ENCODE results near the gene PRKCA. TPM values are rescaled to one million over a fixed set of nuclear protein-coding genes. Genes with fewer than 3 reads are reported as not detected.

PRKCA gene
- total and polyA plus RNA-seq, 2 of the 13 experiments (the other 11 are each of a cell fraction or from before 2014, with no cell fraction given) = 18.5 to 21.5 TPM

DNA sequence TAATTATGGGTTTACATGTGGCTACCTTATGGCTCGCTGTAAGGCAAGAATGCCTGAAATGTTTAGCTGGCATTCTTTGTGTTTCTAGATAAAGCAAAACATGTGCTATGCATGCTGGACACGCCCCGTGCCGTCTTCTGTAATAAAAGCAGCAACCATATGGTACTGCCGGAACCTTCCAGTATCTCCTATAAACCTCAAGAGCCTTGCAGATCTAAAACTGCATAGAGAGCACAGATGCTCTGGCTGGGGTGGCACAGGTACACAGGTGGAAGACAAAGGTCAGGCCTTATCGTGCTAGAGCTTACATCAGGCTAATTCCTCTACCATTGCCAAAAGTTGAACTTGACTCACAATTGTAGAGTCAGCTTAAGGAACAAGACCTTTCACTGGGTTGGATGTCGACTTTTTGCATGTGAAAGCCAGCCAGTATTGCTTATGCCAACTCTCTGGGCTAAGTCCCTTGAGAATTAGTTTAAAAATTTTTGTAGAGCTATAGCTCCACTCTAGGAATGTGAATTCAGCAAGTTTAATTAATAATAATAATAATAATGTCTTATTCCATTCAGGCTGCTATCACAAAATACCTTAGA lies 345.1 kb downstream of the PRKCA start:
- DNase-seq (ENCODE audit: low spot score) (no peak), FAIRE-seq (peak; percentile 4), ATAC-seq (no peak)
- in situ Hi-C loops (cut with HindIII; ENCODE audit: extremely low pct_ligation_motif_present, low pct_unique_long_range_greater_than_20kb) (no loop called here), intact Hi-C loops (cut with micrococcal nuclease; ENCODE audit: unreplicated experiment) (no loop called here)
- H3K9me3 ChIP-seq (ENCODE audit: low read length) = no peaks in the 10 kb centered on the region
- no peaks in the 10 kb centered on the region for H3K27me3 ChIP-seq (ENCODE audit: control insufficient read depth in 1 of 2, insufficient read depth in 2 of 2, low read length in 2 of 2)
- POLR2A ChIA-PET = no interaction called here
- no peaks in the 10 kb centered on the region for H3K79me2 ChIP-seq (ENCODE audit: insufficient read depth, low read length)
- H3K4me1 ChIP-seq (ENCODE audit: insufficient read depth, low read length) = 0 out of 2 replicates have a peak, but pooled peaks cover 7% of the 10 kb centered on the region
- no TSS peak for BruUV-seq (replicated peaks)
- peaks cover 5 to 42% of the 10 kb centered on the region in 2 experiments for H3K36me3 ChIP-seq (replicated peaks in 1 of 2; ENCODE audit: control insufficient read depth in 1 of 2, insufficient read depth in 2 of 2, low read length in 2 of 2)
- no peak overlapping the region for H3K9ac ChIP-seq (ENCODE audit: insufficient read depth, low read depth, low read length)
- no peak overlapping the region for H3K27ac ChIP-seq (ENCODE audit: extremely low read length, insufficient read depth, low read length)
- no peak overlapping the region for H2AFZ ChIP-seq (ENCODE audit: low read length)
- no peaks in the 10 kb centered on the region; the same call in 1 of the 2 replicates for H4K20me1 ChIP-seq (ENCODE audit: insufficient read depth, low read length)
- no peak for TF ChIP-seq ISL2 (CRISPR knock-in tag; IDR thresholded peaks at IDR 0.05)
- TF ChIP-seq, protein P1, sequence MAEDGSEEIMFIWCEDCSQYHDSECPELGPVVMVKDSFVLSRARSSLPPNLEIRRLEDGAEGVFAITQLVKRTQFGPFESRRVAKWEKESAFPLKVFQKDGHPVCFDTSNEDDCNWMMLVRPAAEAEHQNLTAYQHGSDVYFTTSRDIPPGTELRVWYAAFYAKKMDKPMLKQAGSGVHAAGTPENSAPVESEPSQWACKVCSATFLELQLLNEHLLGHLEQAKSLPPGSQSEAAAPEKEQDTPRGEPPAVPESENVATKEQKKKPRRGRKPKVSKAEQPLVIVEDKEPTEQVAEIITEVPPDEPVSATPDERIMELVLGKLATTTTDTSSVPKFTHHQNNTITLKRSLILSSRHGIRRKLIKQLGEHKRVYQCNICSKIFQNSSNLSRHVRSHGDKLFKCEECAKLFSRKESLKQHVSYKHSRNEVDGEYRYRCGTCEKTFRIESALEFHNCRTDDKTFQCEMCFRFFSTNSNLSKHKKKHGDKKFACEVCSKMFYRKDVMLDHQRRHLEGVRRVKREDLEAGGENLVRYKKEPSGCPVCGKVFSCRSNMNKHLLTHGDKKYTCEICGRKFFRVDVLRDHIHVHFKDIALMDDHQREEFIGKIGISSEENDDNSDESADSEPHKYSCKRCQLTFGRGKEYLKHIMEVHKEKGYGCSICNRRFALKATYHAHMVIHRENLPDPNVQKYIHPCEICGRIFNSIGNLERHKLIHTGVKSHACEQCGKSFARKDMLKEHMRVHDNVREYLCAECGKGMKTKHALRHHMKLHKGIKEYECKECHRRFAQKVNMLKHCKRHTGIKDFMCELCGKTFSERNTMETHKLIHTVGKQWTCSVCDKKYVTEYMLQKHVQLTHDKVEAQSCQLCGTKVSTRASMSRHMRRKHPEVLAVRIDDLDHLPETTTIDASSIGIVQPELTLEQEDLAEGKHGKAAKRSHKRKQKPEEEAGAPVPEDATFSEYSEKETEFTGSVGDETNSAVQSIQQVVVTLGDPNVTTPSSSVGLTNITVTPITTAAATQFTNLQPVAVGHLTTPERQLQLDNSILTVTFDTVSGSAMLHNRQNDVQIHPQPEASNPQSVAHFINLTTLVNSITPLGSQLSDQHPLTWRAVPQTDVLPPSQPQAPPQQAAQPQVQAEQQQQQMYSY (CRISPR knock-in tag; IDR thresholded peaks at IDR 0.05) = no peak
- TF ChIP-seq, protein P2, sequence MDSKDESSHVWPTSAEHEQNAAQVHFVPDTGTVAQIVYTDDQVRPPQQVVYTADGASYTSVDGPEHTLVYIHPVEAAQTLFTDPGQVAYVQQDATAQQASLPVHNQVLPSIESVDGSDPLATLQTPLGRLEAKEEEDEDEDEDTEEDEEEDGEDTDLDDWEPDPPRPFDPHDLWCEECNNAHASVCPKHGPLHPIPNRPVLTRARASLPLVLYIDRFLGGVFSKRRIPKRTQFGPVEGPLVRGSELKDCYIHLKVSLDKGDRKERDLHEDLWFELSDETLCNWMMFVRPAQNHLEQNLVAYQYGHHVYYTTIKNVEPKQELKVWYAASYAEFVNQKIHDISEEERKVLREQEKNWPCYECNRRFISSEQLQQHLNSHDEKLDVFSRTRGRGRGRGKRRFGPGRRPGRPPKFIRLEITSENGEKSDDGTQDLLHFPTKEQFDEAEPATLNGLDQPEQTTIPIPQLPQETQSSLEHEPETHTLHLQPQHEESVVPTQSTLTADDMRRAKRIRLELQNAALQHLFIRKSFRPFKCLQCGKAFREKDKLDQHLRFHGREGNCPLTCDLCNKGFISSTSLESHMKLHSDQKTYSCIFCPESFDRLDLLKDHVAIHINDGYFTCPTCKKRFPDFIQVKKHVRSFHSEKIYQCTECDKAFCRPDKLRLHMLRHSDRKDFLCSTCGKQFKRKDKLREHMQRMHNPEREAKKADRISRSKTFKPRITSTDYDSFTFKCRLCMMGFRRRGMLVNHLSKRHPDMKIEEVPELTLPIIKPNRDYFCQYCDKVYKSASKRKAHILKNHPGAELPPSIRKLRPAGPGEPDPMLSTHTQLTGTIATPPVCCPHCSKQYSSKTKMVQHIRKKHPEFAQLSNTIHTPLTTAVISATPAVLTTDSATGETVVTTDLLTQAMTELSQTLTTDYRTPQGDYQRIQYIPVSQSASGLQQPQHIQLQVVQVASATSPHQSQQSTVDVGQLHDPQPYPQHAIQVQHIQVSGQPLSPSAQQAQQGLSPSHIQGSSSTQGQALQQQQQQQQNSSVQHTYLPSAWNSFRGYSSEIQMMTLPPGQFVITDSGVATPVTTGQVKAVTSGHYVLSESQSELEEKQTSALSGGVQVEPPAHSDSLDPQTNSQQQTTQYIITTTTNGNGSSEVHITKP (CRISPR knock-in tag; IDR thresholded peaks at IDR 0.05; ENCODE audit: low read depth) = no peak
- TF ChIP-seq CREB1 (IDR thresholded peaks at IDR 0.05) = no peak
- TF ChIP-seq CREB1 (CRISPR knock-in tag; IDR thresholded peaks at IDR 0.05) = no peak
- no peak for TF ChIP-seq HDAC2 (CRISPR knock-in tag; IDR thresholded peaks at IDR 0.05)
- no peak for TF ChIP-seq NFIC (IDR thresholded peaks at IDR 0.05; ENCODE audit: low read length)
- TF ChIP-seq, protein P3, sequence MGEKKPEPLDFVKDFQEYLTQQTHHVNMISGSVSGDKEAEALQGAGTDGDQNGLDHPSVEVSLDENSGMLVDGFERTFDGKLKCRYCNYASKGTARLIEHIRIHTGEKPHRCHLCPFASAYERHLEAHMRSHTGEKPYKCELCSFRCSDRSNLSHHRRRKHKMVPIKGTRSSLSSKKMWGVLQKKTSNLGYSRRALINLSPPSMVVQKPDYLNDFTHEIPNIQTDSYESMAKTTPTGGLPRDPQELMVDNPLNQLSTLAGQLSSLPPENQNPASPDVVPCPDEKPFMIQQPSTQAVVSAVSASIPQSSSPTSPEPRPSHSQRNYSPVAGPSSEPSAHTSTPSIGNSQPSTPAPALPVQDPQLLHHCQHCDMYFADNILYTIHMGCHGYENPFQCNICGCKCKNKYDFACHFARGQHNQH (CRISPR knock-in tag; IDR thresholded peaks at IDR 0.05) = no peak
- no peak for TF ChIP-seq ARHGAP35 (CRISPR knock-in tag; IDR thresholded peaks at IDR 0.05; ENCODE audit: borderline replicate concordance)
- no peak for TF ChIP-seq ATF7-NPFF (CRISPR knock-in tag; IDR thresholded peaks at IDR 0.05; ENCODE audit: low read depth)
- TF ChIP-seq SP4 (CRISPR knock-in tag; IDR thresholded peaks at IDR 0.05) = no peak
- H3K4me2 ChIP-seq (ENCODE audit: low read depth, low read length) = no peak overlapping the region
- CTCF ChIA-PET (ENCODE audit: low intra/inter-chr PET ratio, low total read pairs) = no interaction called here
- WGBS (ENCODE audit: low lambda C conversion rate) = 93% methylated on average over 7 of the region's 7 CpGs
- H3K4me3 ChIP-seq (replicated peaks in 1 of 3; ENCODE audit: insufficient read depth in 1 of 3, low read depth in 2 of 3, low read length in 3 of 3) = no peak overlapping the region

Measured in HepG2 (cell line).